Measurements from ENCODE around the gene KLRF2. TPM values are rescaled to one million over a fixed set of nuclear protein-coding genes. Genes with fewer than 3 reads are reported as not detected.
"Not testable (repeated sequence)": the region's sequence is repeated elsewhere in the genome, so short reads cannot be mapped to it uniquely, and the experiment has no call there.

KLRF2 gene
- total RNA-seq (2014; rRNA removed; shearing (Covaris generic)), result not detected in 2 replicates

- no peak for DNase-seq (ENCODE audit: low spot score)
These were observed at the start of gene KLRF2 for GRCh38 chr12:9881246-9881645. TSS of gene KLRF2 (plus strand) at chr12:9881489. CDS start at chr12:9881596, 107 bp downstream.

- DNase-seq (ENCODE audit: low spot score), result no peak
These were observed 49.6 kb upstream of the KLRF2 start for GRCh38 chr12:9831720-9832119.

- no peak for DNase-seq (ENCODE audit: low spot score)
These were observed 37.9 kb upstream of the KLRF2 start for GRCh38 chr12:9843407-9843806.

GRCh38 chr12:9848899-9849298 is 32.4 kb upstream of the KLRF2 start:
- DNase-seq (ENCODE audit: low spot score), result no peak

GRCh38 chr12:9851050-9851449 is 30.2 kb upstream of the KLRF2 start:
- no peak for DNase-seq (ENCODE audit: low spot score)

- no peak for DNase-seq (ENCODE audit: low spot score)
These were observed 29.4 kb upstream of the KLRF2 start for GRCh38 chr12:9851927-9852326.

GRCh38 chr12:9856151-9856550 is 25.1 kb upstream of the KLRF2 start:
- no peak for DNase-seq (ENCODE audit: low spot score)

DNA sequence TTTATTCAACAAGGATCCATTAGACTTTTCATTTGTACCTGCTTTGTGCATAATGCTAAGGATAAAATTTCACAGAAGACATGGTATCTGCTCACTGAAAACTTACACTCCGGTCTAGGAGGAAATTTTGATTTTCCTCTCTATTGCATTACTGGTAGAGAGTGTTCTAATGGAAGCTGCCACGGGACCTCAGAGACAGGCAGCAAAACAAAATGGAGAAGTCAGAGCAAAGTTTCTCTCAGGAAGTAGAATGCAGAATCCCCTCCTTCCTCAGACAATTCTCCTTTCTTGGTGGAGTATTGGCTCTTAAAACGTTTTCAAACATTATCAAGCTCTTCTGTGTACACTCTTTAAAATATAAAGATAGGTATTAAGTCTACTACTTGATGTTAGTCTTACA is 24.4 kb upstream of the KLRF2 start:
- no peak for DNase-seq (ENCODE audit: low spot score)

DNA sequence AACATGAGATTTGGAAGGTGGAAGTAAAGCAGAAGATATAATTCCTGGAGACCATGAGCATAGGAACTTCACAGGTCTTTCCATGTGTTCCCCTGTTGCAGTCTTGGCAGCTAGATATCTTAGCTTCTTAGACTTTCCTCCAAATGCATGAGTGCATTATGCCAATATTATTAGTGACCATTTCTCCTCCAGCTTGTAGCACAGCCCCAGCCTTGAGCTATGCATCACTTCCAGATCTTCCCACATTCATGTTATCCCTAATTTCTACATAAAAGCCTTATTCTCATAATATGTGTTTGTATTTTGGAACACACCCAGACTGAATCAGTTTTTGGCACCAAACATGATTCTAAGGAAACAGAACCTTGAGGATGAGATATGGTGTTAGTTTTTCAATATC is 23.2 kb upstream of the KLRF2 start:
- no peak for DNase-seq (ENCODE audit: low spot score)

DNA sequence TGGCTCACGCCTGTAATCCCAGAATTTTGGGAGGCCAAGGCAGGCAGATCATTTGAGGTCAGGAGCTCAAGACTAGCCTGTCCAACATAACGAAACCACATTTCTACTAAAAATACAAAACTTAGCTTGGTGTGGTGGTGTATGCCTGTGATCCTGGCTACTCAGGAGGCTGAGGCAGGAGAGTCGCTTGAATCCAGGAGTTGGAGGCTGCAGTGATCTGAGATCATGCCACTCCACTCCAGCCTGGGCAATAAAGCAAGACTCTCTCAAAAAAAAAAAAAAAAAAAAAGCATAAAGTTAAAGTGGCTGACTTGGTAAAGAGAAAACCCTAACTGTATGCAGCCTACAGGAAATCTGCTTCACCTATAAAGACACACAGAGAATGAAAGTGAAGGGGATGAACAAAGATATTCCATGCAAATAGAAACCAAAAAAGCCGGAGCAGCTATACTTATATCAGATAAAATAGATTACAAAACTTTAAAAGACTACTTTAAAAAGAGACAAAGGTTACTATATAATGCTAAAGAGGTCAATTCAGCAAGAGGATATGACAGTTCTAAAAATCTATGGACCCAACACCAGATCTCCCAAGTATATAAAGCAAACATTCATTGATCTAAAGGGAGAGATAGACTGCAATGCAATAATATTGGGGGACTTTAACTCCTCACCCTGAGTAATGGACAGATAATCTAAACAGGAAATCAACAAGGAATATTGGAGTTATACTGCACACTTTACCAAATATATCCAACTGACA is 16.2 kb upstream of the KLRF2 start:
- peak; percentile 9 for DNase-seq (ENCODE audit: low spot score)

DNA sequence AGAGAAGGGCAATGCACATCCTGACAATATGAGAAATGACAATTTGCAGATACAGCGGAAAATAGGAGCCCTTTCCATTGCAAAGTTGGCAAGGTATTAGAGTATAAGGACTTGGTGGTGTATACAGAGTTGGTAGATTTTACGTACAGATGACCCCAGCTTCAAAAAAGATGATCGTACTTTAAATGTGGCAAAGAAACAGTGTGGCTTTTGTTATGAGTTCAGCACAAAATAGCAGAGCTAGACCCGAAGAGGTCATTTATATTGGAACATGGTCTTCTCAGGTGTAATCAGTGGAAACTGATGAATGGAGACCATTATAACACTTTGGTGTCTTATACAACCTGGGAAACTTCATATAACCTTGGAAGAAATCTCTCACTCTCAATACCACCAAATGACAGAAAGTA is 14.4 kb upstream of the KLRF2 start:
- peak; percentile 22 for DNase-seq (ENCODE audit: low spot score)

DNA sequence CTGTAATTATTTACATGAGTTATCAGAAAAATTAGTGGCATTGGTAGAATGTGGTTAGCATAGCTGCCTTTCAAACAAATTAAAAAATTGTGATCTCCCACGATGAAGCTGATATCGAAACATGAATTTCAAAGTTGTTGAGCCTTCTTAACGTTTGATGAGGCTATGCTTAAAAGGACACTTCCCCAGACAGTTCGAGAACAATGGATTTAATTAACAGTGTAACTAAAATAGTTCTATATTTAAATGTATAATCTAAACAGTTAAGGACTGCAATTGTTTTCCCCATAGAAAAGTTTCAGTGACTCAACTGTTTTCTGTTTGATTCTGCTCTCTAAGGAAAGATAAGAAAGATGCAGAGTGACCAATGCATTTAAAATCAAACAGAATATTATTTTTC is 13.8 kb upstream of the KLRF2 start:
- DNase-seq (ENCODE audit: low spot score), result peak; percentile 23

GRCh38 chr12:9868311-9868801 is 12.9 kb upstream of the KLRF2 start:
- peak; percentile 13 for DNase-seq (ENCODE audit: low spot score)

DNA sequence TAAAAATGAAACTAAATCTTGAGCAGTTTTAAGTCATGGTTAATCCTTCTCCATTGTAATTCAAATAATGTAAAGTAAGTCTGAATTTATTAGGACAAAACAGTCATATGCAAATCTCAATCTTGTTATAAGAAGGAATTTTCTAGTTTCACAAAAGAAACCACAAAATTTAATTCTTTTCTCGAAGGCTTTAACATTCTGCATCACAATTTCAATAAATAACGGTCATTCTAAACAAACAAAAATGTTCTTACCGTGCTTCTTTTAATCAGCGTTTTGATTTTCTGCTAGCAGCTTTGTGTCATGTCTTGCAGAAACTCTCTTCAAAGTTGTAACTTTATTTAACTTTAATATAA is 12.4 kb upstream of the KLRF2 start:
- no peak for DNase-seq (ENCODE audit: low spot score)

DNA sequence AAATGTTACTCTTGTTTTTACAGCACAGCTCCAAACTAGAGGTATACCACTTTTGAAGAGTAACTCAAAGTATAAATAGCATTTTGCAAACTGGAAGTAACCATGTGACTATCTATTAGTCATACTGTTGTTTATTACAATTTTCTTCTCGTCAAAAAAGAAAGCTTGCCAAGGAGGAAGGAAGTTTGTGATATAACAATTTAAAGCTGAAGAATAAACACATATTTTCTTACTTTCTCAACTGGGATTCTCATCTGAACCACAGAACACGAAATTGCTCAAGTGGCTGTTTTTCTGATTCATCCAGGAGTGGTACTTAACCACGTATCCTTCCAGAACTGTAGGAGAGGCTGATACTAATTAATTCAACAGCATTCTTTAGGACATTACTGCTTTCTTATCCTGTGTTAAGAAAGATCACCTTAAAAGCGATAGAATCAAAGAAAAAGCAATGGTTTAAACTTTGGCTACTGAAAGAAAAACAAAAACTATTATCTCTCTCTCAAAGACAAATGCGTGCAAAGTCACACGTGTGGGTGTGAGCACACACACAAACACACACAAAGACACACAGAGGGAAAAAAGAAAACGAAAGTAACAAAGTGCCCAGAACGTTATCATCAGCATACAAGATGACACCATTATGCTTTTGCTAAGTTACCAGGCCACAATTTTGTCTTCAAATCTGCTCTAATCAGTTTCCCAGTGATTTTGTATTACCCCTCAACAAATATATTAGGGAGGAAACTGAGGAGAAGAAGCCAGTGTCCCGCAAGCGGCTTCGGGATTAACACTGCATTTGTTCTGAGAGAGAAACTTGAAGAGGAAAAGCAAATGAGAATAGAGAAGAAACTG is 11.8 kb upstream of the KLRF2 start, which contains the start of gene CLEC2B:
CLEC2B (minus strand) TSS at position 48 of the 855 bp plus-strand sequence.
- peak; percentile 66 for DNase-seq (ENCODE audit: low spot score)

GRCh38 chr12:9870286-9870866 is 10.9 kb upstream of the KLRF2 start:
- peak; percentile 37 for DNase-seq (ENCODE audit: low spot score)

- DNase-seq (ENCODE audit: low spot score), result no peak
These were observed 9.1 kb upstream of the KLRF2 start for GRCh38 chr12:9872162-9872561.

- no peak for DNase-seq (ENCODE audit: low spot score)
These were observed 8.5 kb upstream of the KLRF2 start for GRCh38 chr12:9872742-9873141.

- not testable (repeated sequence) for DNase-seq (ENCODE audit: low spot score)
These were observed 5.2 kb upstream of the KLRF2 start for GRCh38 chr12:9876120-9876519.

- no peak for DNase-seq (ENCODE audit: low spot score)
These were observed 684 bp upstream of the KLRF2 start for GRCh38 chr12:9880532-9881078.

- no peak for DNase-seq (ENCODE audit: low spot score)
These were observed 699 bp downstream of the KLRF2 start for GRCh38 chr12:9881988-9882387.

DNA sequence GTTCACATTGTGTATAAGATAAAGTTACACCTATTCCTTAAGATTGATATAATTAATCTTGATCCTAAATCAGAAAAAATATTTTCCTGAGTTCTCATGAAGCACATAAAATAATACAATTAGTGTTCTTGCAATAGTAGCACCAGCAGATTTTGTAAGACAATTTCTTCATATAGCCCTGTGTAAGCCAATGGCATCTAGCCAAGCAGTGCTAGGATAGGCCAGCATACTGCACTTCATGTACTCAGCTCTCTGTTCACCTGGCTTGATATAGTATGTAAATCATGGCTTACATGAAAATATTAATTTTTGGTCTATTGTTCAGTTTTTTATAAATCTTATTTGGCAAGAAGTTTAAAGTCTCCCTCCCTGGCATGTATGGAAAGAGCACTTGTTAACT is 1.9 kb downstream of the KLRF2 start:
- DNase-seq (ENCODE audit: low spot score), result no peak

Data from A172 (cell line).